Stimulated activated CD8-positive, alpha-beta memory T cell treated with anti-CD3 and anti-CD28 coated beads, Interleukin-2, amount 100 ng/mL, for 48 hours (primary cell): ENCODE data around the gene PSMC3IP.
"Not testable (repeated sequence)": the region's sequence is repeated elsewhere in the genome, so short reads cannot be mapped to it uniquely, and the experiment has no call there.

Experiments
- DNase-seq, 2 donors: peaks; one replicate each; pipeline ENCODE4 v3.0.0-alpha.2; 2020; ENCODE audit warnings: low read depth in 2 of 2

PSMC3IP gene

GRCh38 chr17:42560246-42560645 is 17.3 kb downstream of the PSMC3IP start:
- DNase-seq, result no peak

- no peak for DNase-seq
These were observed 18.5 kb downstream of the PSMC3IP start for GRCh38 chr17:42559075-42559474.

GRCh38 chr17:42555961-42556617 is 21.4 kb downstream of the PSMC3IP start:
- DNase-seq, result not testable (repeated sequence)

GRCh38 chr17:42555122-42555622 is 22.4 kb downstream of the PSMC3IP start:
- no peak for DNase-seq

GRCh38 chr17:42554250-42555121 is 23.0 kb downstream of the PSMC3IP start:
- DNase-seq, result peak; percentile 81

- no peak for DNase-seq
These were observed 23.7 kb downstream of the PSMC3IP start for GRCh38 chr17:42553866-42554249.

GRCh38 chr17:42553161-42553818 is 24.2 kb downstream of the PSMC3IP start:
- DNase-seq, result no peak

GRCh38 chr17:42552736-42553135 is 24.8 kb downstream of the PSMC3IP start, which contains the start of gene HSD17B1:
HSD17B1 (plus strand) TSS chr17:42552923; CDS start chr17:42552934, 11 bp downstream.
- DNase-seq, result not testable (repeated sequence)

GRCh38 chr17:42548993-42549755 is 28.4 kb downstream of the PSMC3IP start:
- DNase-seq, result no peak

GRCh38 chr17:42548070-42548837 is 29.3 kb downstream of the PSMC3IP start:
- peak; percentile 73 to 77 for DNase-seq

- DNase-seq, result no peak
These were observed 29.8 kb downstream of the PSMC3IP start for GRCh38 chr17:42547698-42548069.

GRCh38 chr17:42547001-42547461 is 30.5 kb downstream of the PSMC3IP start:
- no peak for DNase-seq

- not testable (repeated sequence) for DNase-seq
These were observed 31.6 kb downstream of the PSMC3IP start for GRCh38 chr17:42545755-42546505.

GRCh38 chr17:42544874-42545283 is 32.6 kb downstream of the PSMC3IP start:
- DNase-seq, result no peak

- DNase-seq, result no peak
These were observed 34.1 kb downstream of the PSMC3IP start for GRCh38 chr17:42543190-42544079.

GRCh38 chr17:42541041-42541833 is 36.3 kb downstream of the PSMC3IP start:
- no peak for DNase-seq

GRCh38 chr17:42540558-42540957 is 37.0 kb downstream of the PSMC3IP start:
- DNase-seq, result not testable (repeated sequence)

- no peak for DNase-seq
These were observed 39.0 kb downstream of the PSMC3IP start for GRCh38 chr17:42538482-42538881.
